ENCODE results near the gene CFAP100.

The CFAP100 gene

DNA sequence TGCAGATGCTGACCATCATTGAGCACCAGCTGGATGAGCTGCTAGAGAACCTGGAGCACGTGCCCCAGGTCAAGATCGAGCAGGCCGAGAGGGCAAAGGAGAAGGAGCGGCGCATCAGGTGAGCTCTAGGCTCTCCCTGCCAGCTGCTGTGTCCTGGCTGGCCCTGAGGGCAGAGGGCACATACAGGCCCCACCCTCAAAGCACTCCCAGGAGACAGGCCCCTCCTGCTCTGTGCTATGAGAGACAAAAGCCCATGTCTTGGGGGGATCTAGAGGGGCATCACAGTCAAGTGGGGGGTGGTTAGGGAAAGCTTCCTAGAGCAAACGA is 39.5 kb downstream of the CFAP100 start:
- H3K4me3 ChIP-seq (ENCODE audit: low read depth, low read length, poor library complexity, severe bottlenecking): no peak overlapping the region
- no peaks in the 10 kb centered on the region for H3K79me2 ChIP-seq (ENCODE audit: insufficient read depth, low read length)
- H3K9me2 ChIP-seq (ENCODE audit: low read depth, low read length): no peaks in the 10 kb centered on the region
- H3K4me1 ChIP-seq (ENCODE audit: insufficient read depth, low read length, severe bottlenecking): no peaks in the 10 kb centered on the region
- no peaks in the 10 kb centered on the region for H4K20me1 ChIP-seq (ENCODE audit: insufficient read depth, low read length)
- H3K9me3 ChIP-seq (ENCODE audit: low read length): no peaks in the 10 kb centered on the region
- no peak overlapping the region for H3K9ac ChIP-seq (ENCODE audit: low read length)
- no peak overlapping the region for H2AFZ ChIP-seq (ENCODE audit: low read length)
- H3F3A ChIP-seq (ENCODE audit: insufficient read depth, low read length): no peaks in the 10 kb centered on the region
- no peak overlapping the region for H3K27ac ChIP-seq (ENCODE audit: low read depth, low read length, poor library complexity, severe bottlenecking)
- H3K27me3 ChIP-seq (ENCODE audit: insufficient read depth, low read length): no peaks in the 10 kb centered on the region
- no peak for TF ChIP-seq EZH2 (IDR thresholded peaks at IDR 0.05; ENCODE audit: borderline replicate concordance, low read length)
- TF ChIP-seq, protein P1, sequence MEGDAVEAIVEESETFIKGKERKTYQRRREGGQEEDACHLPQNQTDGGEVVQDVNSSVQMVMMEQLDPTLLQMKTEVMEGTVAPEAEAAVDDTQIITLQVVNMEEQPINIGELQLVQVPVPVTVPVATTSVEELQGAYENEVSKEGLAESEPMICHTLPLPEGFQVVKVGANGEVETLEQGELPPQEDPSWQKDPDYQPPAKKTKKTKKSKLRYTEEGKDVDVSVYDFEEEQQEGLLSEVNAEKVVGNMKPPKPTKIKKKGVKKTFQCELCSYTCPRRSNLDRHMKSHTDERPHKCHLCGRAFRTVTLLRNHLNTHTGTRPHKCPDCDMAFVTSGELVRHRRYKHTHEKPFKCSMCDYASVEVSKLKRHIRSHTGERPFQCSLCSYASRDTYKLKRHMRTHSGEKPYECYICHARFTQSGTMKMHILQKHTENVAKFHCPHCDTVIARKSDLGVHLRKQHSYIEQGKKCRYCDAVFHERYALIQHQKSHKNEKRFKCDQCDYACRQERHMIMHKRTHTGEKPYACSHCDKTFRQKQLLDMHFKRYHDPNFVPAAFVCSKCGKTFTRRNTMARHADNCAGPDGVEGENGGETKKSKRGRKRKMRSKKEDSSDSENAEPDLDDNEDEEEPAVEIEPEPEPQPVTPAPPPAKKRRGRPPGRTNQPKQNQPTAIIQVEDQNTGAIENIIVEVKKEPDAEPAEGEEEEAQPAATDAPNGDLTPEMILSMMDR (IDR thresholded peaks at IDR 0.05; ENCODE audit: low read length): no peak
- H3K4me2 ChIP-seq (ENCODE audit: low read length): no peak overlapping the region
- peaks cover 7% of the 10 kb centered on the region; the same call in 1 of the 2 replicates for H3K36me3 ChIP-seq (ENCODE audit: insufficient read depth, low read length)

DNA sequence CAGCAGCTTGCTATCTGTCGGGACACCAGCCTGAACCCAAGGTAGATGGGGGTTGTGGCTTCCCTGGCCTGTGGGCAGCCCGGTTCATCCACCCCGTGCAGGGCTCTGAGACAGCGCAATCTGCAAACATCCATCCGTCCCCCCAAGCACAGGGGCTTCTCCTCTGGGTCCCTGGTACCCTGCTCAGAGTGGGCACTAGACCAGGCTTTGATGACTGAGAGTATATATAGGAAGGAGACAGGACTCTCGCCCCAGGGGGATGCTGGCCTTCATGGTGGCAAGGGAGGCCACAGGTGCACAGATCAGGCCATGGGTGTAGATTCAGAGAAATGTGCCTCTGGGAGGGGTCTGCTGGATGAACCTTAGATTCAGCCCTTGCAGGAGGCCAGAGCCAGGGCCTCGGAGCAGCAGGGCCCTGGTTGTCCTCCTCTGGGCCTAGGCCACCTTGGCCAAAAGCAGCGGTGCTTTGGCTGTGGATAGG is 40.3 kb downstream of the CFAP100 start:
- H3F3A ChIP-seq (ENCODE audit: insufficient read depth, low read length): no peaks in the 10 kb centered on the region
- H3K4me3 ChIP-seq (ENCODE audit: low read depth, low read length, poor library complexity, severe bottlenecking): no peak overlapping the region
- H3K79me2 ChIP-seq (ENCODE audit: insufficient read depth, low read length): no peaks in the 10 kb centered on the region
- H4K20me1 ChIP-seq (ENCODE audit: insufficient read depth, low read length): no peaks in the 10 kb centered on the region
- H3K27me3 ChIP-seq (ENCODE audit: insufficient read depth, low read length): no peaks in the 10 kb centered on the region
- peaks cover 7% of the 10 kb centered on the region; the same call in 1 of the 2 replicates for H3K36me3 ChIP-seq (ENCODE audit: insufficient read depth, low read length)
- H3K9me2 ChIP-seq (ENCODE audit: low read depth, low read length): no peaks in the 10 kb centered on the region
- H3K9ac ChIP-seq (ENCODE audit: low read length): no peak overlapping the region
- H3K4me1 ChIP-seq (ENCODE audit: insufficient read depth, low read length, severe bottlenecking): no peaks in the 10 kb centered on the region
- H2AFZ ChIP-seq (ENCODE audit: low read length): no peak overlapping the region
- no peaks in the 10 kb centered on the region for H3K9me3 ChIP-seq (ENCODE audit: low read length)
- TF ChIP-seq, protein P1 (IDR thresholded peaks at IDR 0.05; ENCODE audit: low read length): no peak
- no peak for TF ChIP-seq EZH2 (IDR thresholded peaks at IDR 0.05; ENCODE audit: borderline replicate concordance, low read length)
- H3K4me2 ChIP-seq (ENCODE audit: low read length): no peak overlapping the region
- H3K27ac ChIP-seq (ENCODE audit: low read depth, low read length, poor library complexity, severe bottlenecking): no peak overlapping the region

DNA sequence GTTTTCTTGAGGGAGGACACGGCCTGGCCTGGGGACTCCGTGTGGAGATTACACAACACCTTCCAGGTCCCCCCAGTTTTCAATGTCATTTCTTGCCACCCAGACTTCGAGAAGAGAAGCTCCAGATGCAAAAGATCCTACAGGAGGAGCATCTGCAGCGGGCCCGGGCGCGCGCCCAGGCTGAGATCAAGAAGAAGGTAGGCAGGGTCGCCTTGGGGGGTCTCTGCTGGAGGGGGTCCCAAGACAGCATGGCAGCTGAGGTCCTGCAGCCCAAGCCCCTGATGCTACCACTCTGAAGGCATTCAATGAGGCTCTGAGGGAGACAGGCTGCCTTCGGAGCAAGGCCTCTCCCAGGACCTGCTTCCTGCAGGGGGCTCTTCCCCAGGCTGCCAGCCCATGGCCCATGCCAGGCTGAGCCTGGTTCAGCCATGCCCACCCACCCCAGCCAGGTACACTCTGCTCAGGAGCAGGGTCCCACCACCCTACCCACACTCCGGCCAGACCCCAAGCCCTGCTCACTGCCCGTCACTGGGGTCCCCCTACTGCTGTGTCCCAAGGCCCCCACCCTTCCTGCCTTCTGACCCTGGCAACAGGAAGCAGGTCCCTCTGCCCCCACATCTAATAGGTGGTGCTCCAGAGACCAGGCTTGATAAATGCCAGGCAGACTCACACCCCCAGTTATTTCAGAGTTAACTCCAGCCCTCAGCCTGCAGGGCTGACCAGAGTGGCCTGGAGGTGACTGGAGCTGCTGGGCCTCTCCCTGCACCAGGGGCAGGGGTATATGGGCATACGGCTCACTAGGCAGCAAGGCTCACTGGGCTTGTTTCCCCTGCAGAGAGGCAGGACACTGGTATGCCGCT is 41.0 kb downstream of the CFAP100 start:
- Histone ChIP-seq H3K9me2 (ENCODE audit: low read depth, low read length) (no peaks in the 10 kb centered on the region), H3K4me1 (ENCODE audit: insufficient read depth, low read length, severe bottlenecking) (no peaks in the 10 kb centered on the region), H3K4me2 (ENCODE audit: low read length) (no peak overlapping the region), H3K27me3 (ENCODE audit: insufficient read depth, low read length) (no peaks in the 10 kb centered on the region), H3K9ac (ENCODE audit: low read length) (no peak overlapping the region), H3F3A (ENCODE audit: insufficient read depth, low read length) (no peaks in the 10 kb centered on the region), H3K9me3 (ENCODE audit: low read length) (no peaks in the 10 kb centered on the region), H4K20me1 (ENCODE audit: insufficient read depth, low read length) (no peaks in the 10 kb centered on the region), H3K4me3 (ENCODE audit: low read depth, low read length, poor library complexity, severe bottlenecking) (no peak overlapping the region), H3K79me2 (ENCODE audit: insufficient read depth, low read length) (no peaks in the 10 kb centered on the region), H3K27ac (ENCODE audit: low read depth, low read length, poor library complexity, severe bottlenecking) (no peak overlapping the region), H3K36me3 (ENCODE audit: insufficient read depth, low read length) (peaks cover 7% of the 10 kb centered on the region; the same call in 1 of the 2 replicates), H2AFZ (ENCODE audit: low read length) (no peak overlapping the region)
- no peak for TF ChIP-seq EZH2 (IDR thresholded peaks at IDR 0.05; ENCODE audit: borderline replicate concordance, low read length)
- TF ChIP-seq, protein P1 (IDR thresholded peaks at IDR 0.05; ENCODE audit: low read length): no peak

Measured in OCI-LY1 (cell line).